Measurements from ENCODE around the gene NAV2. TPM values are rescaled to one million over a fixed set of nuclear protein-coding genes. Genes with fewer than 3 reads are reported as not detected.

NAV2 gene
- polyA plus RNA-seq, 1 donor = 8.1 TPM

DNA sequence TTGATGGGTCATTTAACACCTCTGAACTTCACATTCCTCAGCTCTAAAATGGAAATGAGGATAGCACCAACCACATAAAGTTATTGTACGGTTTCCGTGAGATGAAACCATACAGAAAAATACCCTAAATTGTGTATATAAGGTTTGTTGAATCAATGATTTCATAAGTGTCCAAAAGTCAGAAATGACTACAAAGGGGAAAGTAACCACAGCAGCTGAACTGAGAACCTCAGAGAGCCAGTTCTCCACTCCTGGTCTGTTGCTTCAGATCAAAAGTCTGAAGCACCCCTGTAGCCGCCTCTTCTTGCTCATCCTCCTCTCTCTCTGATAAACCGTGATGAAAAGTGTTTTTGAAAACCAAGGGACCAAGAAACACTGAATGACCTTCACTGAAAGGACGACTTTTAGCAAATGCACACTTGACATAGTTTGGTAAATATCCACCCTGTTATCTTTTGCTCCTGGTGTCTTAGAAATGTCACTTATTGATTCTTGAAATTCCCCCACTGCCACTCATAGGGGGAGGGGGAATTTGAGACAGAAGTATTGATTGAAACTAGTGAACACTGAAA is 194.5 kb downstream of the NAV2 start:
- Histone ChIP-seq H3K36me3 (ENCODE audit: control insufficient read depth, insufficient read depth, low read length) (no peaks in the 10 kb centered on the region), H3K27ac (ENCODE audit: low read length) (no peak overlapping the region), H3K4me1 (ENCODE audit: control insufficient read depth, insufficient read depth, low read length) (peaks cover 2% of the 10 kb centered on the region), H3K27me3 (ENCODE audit: control insufficient read depth, insufficient read depth, low read length) (no peaks in the 10 kb centered on the region), H3K4me3 (ENCODE audit: low read length) (no peak overlapping the region), H3K9me3 (ENCODE audit: control insufficient read depth, low read depth, low read length) (no peaks in the 10 kb centered on the region)
- WGBS (ENCODE audit: insufficient coverage, low lambda C conversion rate) = 67% methylated on average over 1 of the region's 5 CpGs
- DNase-seq = no peak

DNA sequence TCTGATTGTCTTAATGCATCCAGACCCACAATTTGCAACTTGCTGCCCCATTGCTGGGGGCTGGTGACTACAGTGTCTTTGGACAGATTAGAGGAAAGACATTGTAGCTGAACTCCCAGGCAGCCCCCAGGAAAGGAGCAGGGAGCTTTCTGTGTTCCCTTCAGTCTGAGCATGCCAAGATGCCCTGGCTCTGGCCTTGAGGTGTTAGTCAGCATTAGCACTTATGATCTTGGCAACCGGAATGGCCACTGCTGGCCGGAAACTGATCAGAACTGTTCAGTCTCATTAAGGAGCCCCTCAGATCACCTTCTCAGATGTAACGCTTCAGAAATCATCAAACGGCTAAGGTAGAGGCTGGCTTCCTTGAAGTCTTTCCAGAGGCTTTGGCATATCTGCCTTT is 195.2 kb downstream of the NAV2 start:
- WGBS (ENCODE audit: insufficient coverage, low lambda C conversion rate) = no CpG with 5 or more reads among the region's 4 CpGs
- Histone ChIP-seq H3K4me1 (ENCODE audit: control insufficient read depth, insufficient read depth, low read length) (peaks cover 6% of the 10 kb centered on the region), H3K4me3 (ENCODE audit: low read length) (no peak overlapping the region), H3K36me3 (ENCODE audit: control insufficient read depth, insufficient read depth, low read length) (no peaks in the 10 kb centered on the region), H3K9me3 (ENCODE audit: control insufficient read depth, low read depth, low read length) (no peaks in the 10 kb centered on the region), H3K27ac (ENCODE audit: low read length) (no peak overlapping the region), H3K27me3 (ENCODE audit: control insufficient read depth, insufficient read depth, low read length) (no peaks in the 10 kb centered on the region)
- no peak for DNase-seq

DNA sequence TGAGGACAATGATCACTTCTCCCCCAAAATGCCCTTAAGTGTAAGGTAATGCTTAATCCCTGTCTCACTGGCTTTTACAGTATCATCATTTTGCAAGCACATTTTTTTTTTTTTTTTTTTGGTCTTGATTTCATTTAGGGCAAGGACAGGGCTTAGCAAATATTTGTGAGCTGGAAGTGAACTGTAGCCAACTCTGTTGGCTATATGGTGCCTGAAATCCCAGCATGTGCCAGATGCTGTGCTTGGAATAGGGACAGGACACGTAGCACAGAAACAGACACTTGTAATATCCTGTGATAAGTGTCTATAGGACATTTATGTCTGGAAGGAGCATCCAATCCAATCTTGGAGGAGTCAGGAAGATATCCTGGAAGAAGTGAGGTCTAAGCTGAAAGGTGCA is 198.3 kb downstream of the NAV2 start:
- Histone ChIP-seq H3K4me3 (ENCODE audit: low read length) (no peak overlapping the region), H3K4me1 (ENCODE audit: control insufficient read depth, insufficient read depth, low read length) (peaks cover 12% of the 10 kb centered on the region), H3K27ac (ENCODE audit: low read length) (no peak overlapping the region), H3K36me3 (ENCODE audit: control insufficient read depth, insufficient read depth, low read length) (no peaks in the 10 kb centered on the region), H3K9me3 (ENCODE audit: control insufficient read depth, low read depth, low read length) (no peaks in the 10 kb centered on the region), H3K27me3 (ENCODE audit: control insufficient read depth, insufficient read depth, low read length) (no peaks in the 10 kb centered on the region)
- WGBS (ENCODE audit: insufficient coverage, low lambda C conversion rate) = no CpG with 5 or more reads among the region's 1 CpG
- DNase-seq = no peak

- no peak overlapping the region for H3K27ac ChIP-seq (ENCODE audit: low read length)
- WGBS (ENCODE audit: insufficient coverage, low lambda C conversion rate) = 50% methylated on average over 1 of the region's 5 CpGs
Observed at GRCh38 chr11:19912115-19912957, 199.7 kb downstream of the NAV2 start.

DNA sequence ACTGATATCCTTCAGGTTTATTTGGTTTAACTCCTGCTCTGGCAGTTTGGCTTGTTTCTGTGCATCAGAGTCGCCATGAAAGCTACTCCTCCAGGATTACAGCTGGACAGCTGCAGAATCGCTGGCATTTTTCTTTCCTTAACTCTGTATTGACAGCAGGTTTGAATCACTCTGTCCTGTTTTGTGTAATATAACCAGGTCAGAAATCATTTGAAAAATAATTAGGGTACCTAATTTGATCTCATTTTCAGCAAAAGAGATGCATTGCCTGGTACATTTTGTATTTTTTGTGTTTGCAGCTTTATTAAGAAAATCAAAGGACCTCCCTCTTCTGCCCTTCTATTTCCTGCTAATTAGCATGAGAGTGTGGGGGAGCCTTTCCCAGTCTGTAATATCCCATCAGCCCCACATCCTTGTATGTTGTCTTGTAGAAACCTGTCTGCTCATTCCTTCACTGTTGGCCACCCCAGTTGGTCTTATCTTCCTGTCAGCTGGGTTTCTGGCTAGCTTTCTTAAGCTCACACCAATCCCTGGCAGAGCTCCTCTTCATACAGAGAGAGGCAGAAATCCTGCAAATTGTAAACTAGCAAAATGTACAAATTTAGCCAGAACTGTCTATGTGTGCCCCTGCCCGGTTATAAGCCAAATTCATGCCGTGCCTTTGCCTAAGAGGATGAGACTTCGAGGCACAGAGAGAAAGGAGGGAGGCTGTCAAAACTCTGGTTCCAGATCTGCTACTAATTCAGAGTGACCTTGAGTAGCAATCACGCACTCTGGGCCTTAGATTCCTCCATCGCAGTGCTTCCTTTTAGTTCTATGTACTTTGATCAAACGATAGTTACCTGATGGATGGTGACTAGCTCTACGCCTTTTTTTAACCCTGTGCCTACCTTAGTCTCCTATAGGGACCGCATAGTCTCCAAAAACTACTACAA is 200.6 kb downstream of the NAV2 start:
- peaks cover 12% of the 10 kb centered on the region for H3K4me1 ChIP-seq (ENCODE audit: control insufficient read depth, insufficient read depth, low read length)

More at GRCh38 chr11:19912115-19912957, 199.7 kb downstream of the NAV2 start:
- Histone ChIP-seq H3K27me3 (ENCODE audit: control insufficient read depth, insufficient read depth, low read length) (no peaks in the 10 kb centered on the region), H3K36me3 (ENCODE audit: control insufficient read depth, insufficient read depth, low read length) (no peaks in the 10 kb centered on the region), H3K4me1 (ENCODE audit: control insufficient read depth, insufficient read depth, low read length) (peaks cover 12% of the 10 kb centered on the region), H3K9me3 (ENCODE audit: control insufficient read depth, low read depth, low read length) (no peaks in the 10 kb centered on the region), H3K4me3 (ENCODE audit: low read length) (no peak overlapping the region)
- no peak for DNase-seq

DNA sequence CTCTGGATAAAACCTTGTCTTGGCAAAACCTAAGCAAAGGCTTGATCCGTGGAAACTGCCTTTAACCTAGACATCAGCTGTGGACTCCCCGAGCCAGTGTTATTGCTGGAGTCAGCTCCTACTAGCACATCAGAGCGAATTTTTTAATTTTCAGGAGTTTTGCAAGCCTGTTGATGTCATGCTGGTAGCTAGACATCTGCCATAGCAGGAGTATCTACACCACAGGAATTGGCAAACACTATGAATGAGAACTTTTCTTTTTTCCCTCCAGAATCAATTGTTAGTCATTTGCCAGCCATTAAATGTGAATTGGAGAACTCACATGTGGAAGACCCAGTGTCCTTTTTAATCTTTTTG is 201.2 kb downstream of the NAV2 start:
- Histone ChIP-seq H3K36me3 (ENCODE audit: control insufficient read depth, insufficient read depth, low read length) (no peaks in the 10 kb centered on the region), H3K9me3 (ENCODE audit: control insufficient read depth, low read depth, low read length) (no peaks in the 10 kb centered on the region), H3K27ac (ENCODE audit: low read length) (no peak overlapping the region), H3K4me3 (ENCODE audit: low read length) (no peak overlapping the region), H3K4me1 (ENCODE audit: control insufficient read depth, insufficient read depth, low read length) (peaks cover 12% of the 10 kb centered on the region), H3K27me3 (ENCODE audit: control insufficient read depth, insufficient read depth, low read length) (no peaks in the 10 kb centered on the region)
- DNase-seq = no peak
- no CpG with 5 or more reads among the region's 3 CpGs for WGBS (ENCODE audit: insufficient coverage, low lambda C conversion rate)

More for the DNA sequence above, 200.6 kb downstream of the NAV2 start:
- Histone ChIP-seq H3K36me3 (ENCODE audit: control insufficient read depth, insufficient read depth, low read length) (no peaks in the 10 kb centered on the region), H3K4me3 (ENCODE audit: low read length) (no peak overlapping the region), H3K27me3 (ENCODE audit: control insufficient read depth, insufficient read depth, low read length) (no peaks in the 10 kb centered on the region), H3K27ac (ENCODE audit: low read length) (no peak overlapping the region), H3K9me3 (ENCODE audit: control insufficient read depth, low read depth, low read length) (no peaks in the 10 kb centered on the region)
- WGBS (ENCODE audit: insufficient coverage, low lambda C conversion rate) = 22% methylated on average over 5 of the region's 10 CpGs
- DNase-seq = no peak

DNA sequence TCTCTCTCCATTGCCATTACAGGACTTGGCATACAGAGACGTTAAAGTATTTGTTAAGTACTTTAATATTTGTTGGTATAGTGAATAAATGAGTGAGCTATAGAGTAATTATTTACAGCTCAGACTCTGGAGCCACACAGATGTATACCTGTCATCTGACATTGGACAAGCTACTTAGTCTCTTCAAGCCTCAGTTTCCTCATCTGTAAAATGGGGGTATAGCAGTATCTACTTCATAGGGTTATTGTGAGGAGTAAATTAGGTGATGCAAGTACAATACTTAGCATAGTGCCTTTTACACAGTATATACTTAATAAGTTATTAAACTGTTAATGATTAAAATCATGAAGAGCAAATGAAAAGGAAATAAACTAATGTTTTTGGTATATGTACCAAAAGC is 203.2 kb downstream of the NAV2 start:
- no peak for DNase-seq
- Histone ChIP-seq H3K27ac (ENCODE audit: low read length) (no peak overlapping the region), H3K27me3 (ENCODE audit: control insufficient read depth, insufficient read depth, low read length) (no peaks in the 10 kb centered on the region), H3K4me3 (ENCODE audit: low read length) (no peak overlapping the region), H3K4me1 (ENCODE audit: control insufficient read depth, insufficient read depth, low read length) (peaks cover 12% of the 10 kb centered on the region), H3K9me3 (ENCODE audit: control insufficient read depth, low read depth, low read length) (no peaks in the 10 kb centered on the region), H3K36me3 (ENCODE audit: control insufficient read depth, insufficient read depth, low read length) (no peaks in the 10 kb centered on the region)
- WGBS (ENCODE audit: insufficient coverage, low lambda C conversion rate) = no CpG with 5 or more reads among the region's 1 CpG

DNA sequence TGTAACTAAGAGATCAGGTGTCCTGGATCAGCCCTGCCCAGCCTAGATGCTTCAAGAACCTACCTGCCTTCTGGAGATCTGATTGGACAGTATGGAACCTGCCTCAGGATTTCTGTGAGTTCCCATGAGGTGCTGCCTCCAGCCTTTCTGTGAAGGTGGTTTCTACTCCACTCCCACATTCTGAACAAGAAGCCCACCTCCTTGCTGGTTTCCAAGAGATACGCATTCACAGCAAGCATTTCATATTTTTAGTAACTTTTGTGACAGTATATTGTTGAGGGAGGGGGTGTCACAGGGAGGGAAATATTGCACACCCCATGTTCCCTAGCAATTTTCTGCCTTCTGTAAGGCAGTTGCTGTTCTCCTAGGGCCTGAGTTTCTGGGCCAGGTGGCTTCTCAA is 204.4 kb downstream of the NAV2 start:
- H3K4me3 ChIP-seq (ENCODE audit: low read length) = no peak overlapping the region
- no peaks in the 10 kb centered on the region for H3K9me3 ChIP-seq (ENCODE audit: control insufficient read depth, low read depth, low read length)
- peaks cover 12% of the 10 kb centered on the region for H3K4me1 ChIP-seq (ENCODE audit: control insufficient read depth, insufficient read depth, low read length)
- no peaks in the 10 kb centered on the region for H3K27me3 ChIP-seq (ENCODE audit: control insufficient read depth, insufficient read depth, low read length)
- no CpG with 5 or more reads among the region's 1 CpG for WGBS (ENCODE audit: insufficient coverage, low lambda C conversion rate)
- no peak for DNase-seq
- H3K27ac ChIP-seq (ENCODE audit: low read length) = no peak overlapping the region
- no peaks in the 10 kb centered on the region for H3K36me3 ChIP-seq (ENCODE audit: control insufficient read depth, insufficient read depth, low read length)

GRCh38 chr11:19918302-19919049 is 205.8 kb downstream of the NAV2 start:
- no peaks in the 10 kb centered on the region for H3K36me3 ChIP-seq (ENCODE audit: control insufficient read depth, insufficient read depth, low read length)
- WGBS (ENCODE audit: insufficient coverage, low lambda C conversion rate) = 100% methylated on average over 3 of the region's 5 CpGs
- peaks cover 2% of the 10 kb centered on the region for H3K4me1 ChIP-seq (ENCODE audit: control insufficient read depth, insufficient read depth, low read length)
- no peaks in the 10 kb centered on the region for H3K9me3 ChIP-seq (ENCODE audit: control insufficient read depth, low read depth, low read length)
- no peak overlapping the region for H3K4me3 ChIP-seq (ENCODE audit: low read length)
- no peak for DNase-seq
- H3K27ac ChIP-seq (ENCODE audit: low read length) = no peak overlapping the region
- H3K27me3 ChIP-seq (ENCODE audit: control insufficient read depth, insufficient read depth, low read length) = no peaks in the 10 kb centered on the region
